GOT3 (cell line): ENCODE data around the gene TPMT.

Experiments used
- DNase-seq: peaks from one replicate; lab custom pipeline; 2025; ENCODE audit warnings: mixed read lengths; lab: John Stamatoyannopoulos, UW

Gene TPMT

DNA sequence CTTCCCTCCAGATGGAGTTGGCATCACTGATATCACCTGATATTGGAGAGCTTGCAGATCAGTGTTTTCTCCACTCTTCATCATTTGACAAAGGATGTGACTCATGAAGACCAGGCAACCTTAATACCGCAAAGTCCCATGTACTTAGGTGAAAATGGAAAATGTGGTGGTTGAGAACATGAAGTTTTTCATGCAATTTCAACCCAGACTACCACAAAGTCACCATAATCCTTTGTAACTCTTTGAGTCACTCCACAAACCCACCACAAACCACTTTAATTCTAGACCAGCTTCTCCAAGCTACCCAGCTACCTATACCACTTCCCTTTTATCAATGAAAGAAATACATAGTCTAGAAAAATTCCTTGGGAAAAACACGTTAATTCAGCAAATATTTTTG lies 39.5 kb downstream of the TPMT start:
- DNase-seq, result no peak

DNA sequence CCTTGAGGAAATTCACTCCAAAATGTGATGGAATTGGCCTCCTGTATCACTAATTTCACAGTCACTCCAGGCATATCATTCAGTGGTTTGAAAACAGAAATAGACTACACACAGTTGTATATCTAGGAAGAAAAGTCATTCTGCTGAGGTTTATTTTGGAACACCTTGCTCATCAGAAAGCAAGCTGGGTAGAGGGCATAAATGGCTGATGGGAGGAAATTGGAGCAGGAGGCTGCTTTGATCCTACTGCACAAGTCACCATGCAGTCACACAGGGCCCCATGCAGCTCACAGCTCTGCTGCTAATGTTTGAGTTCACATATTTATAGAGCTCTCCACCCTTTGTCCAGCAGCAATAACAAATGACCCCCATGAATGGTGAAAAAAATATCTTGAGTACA lies 44.7 kb downstream of the TPMT start:
- DNase-seq, result no peak

DNA sequence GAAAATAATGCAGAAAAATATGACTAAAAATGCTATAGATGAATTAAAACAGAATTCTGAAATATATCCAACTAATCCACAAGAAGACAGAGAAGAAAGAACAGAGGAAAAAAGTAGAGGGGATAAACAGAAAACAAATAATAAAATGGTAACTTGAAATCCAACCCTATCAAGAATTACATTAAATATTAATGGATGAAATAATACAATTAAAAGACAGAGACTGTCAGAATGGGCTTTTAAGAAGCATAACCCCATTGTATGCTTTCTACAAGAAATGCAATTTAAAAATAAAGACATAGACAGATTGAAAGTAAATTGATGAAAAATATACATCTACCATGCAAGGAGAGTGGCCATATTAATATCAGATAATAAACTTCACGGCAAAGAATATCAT lies 47.8 kb downstream of the TPMT start:
- DNase-seq, result no peak

DNA sequence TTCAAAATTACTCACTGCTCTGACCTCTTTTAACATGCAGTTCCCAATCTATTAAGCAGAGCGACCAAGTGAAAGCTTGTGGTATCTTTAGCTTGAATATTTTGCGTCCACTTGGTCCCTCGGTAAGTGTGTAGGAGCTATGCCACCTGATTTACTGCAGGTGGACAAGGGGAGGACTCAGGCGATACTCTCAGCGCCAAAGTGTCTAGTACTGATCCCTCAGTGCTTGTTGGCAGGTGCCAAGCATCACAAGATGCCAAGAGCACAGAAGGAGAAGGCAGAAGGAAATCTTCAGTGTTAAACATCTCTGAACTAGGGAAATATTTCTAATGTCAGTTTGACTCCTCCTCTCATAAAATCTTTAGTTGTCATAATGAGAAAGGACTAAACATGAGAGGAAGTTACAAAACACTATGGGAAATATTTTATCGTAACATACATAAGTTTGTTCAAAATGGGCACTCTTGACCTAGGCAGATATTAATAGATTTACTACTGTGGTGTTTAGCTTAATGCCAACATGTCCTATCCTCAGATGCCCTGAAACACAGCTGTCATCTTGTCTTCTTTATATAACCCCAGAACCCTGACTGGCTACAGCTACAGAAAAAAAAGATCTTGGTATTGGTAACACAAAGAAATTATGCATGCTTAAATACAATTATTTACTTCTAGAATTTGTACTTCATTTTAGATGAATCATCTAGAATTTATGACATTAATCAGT lies 51.9 kb downstream of the TPMT start:
- no peak for DNase-seq

DNA sequence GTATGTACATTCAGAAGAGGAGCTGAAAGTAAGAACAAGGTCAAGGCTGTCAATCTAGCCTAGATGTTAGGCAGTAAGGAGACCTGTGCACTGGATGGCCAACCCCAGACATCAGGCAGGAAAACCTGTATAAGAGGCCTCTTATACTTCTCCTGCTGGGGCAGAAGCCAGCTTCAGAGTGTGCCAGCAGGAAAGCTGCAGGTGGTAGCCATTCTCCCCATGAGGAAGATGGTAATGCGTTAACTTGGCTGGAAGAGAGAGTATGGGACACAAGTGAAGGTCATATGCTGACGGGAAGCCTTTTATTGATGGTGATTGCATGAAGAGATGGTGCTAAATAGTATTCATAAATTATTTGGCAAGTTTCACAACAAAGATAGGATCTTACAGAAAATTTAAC lies 53.0 kb downstream of the TPMT start:
- no peak for DNase-seq

DNA sequence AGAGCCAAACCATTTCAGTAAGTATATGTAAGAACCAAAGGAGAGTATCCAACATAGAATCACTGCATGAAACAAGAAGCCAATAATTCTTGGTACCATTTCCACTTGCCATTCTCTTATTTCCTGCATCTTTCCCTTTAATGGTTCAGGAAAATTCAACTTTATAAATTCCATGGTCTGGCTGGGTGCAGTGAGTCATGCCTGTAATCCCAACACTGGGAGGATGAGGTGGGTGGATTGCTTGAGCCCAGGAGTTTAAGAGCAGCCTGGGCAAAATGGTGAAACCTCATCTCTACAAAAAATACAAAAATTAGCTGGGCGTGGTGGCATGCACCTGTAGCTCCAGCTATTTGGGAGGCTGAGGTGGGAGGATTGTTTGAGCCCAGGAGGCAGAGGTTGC lies 53.6 kb downstream of the TPMT start:
- no peak for DNase-seq

DNA sequence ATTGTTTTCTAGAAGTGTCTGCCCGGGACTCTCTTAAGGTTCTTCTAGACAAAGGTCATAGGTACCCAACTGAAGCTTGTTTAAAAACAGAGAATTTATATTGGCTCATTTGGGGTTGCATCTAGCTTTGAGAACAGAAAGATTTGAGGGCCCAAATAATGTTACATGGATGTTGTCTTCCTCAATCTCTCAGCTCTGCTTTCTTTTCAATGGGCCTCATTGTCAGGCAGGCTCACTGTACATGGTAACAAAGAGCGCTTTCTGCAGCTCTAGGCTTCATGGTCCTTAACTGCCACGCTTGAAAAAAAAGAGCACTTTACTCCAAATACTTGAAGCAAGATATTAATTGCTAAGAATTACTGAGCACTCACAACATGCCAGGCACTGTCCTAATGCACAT lies 54.6 kb downstream of the TPMT start:
- no peak for DNase-seq

DNA sequence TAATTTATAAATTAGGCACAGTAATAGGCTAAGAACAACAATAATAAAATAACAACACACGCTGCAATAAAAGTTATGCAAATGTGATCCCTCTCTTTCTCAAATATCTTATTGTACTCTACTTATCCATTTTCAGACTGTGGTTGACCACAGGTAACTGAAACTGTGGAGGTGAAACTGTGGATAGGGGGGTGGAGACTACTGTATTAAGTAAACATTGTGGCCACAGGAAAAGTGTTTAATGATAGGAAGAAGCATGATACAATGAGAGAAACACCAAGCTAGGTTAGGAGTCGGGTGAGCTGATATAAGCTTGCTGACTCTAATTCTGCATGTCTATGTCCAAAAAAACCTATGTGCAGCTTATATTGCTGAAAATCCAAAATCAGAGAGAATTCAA lies 55.4 kb downstream of the TPMT start:
- DNase-seq, result no peak

DNA sequence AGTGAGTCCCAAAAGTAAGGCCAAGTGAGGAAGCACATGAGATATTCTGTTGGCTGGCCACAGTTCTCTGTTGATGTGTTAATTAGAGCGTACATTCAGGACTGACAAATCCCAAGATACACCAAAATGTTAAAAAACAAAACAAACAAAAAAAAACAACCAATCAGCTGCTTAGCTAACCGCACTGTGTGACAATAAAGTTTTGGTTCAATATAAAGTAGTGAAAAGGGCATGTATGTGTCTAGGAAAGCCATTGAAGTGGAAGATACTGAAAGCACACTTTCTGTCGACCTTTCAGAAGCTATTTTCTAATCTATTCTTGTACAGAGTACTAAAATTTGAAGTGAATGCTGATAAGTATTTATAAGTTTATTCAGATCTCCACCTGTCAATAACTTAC lies 58.5 kb downstream of the TPMT start:
- no peak for DNase-seq

DNA sequence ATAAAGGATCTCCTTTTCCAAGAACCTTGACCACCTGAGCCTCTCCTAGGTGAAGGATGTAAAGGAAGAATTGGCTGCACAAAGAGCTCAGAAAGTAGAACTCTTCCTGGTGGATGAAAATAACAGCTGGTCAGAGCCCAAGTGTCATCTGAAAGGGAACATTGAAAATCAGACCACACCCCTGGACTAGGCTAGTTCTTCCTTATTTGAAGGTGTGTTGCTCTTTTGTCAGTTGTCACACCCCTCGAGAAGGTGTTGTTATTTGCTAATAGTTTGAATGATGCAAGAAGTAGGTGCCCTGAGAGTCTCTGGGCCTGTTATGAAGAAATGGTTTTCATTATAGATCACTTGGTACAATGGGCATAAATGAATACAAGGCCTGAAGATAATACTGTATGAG lies 63.5 kb downstream of the TPMT start:
- no peak for DNase-seq

DNA sequence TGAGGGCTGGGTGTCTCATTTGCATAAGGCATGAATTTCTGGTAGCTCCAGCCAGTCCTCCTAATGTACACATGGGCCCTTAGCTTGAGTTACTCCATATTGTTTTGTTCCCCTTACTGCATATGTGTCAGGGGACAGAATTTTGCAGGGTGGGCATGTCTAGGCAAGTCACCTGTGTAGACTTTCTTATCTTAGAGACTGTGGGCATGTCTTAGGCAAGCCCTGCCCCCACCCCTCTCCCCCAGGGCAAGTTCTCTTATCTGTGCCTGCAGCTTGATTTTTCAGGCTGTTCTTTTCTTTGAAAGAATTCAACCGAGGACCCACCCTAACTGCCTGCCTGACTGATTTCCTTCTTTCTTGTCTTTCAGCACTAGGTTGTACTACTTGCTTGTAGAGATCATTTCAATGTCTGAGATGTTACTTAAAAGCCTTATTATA lies 64.5 kb downstream of the TPMT start:
- no peak for DNase-seq

DNA sequence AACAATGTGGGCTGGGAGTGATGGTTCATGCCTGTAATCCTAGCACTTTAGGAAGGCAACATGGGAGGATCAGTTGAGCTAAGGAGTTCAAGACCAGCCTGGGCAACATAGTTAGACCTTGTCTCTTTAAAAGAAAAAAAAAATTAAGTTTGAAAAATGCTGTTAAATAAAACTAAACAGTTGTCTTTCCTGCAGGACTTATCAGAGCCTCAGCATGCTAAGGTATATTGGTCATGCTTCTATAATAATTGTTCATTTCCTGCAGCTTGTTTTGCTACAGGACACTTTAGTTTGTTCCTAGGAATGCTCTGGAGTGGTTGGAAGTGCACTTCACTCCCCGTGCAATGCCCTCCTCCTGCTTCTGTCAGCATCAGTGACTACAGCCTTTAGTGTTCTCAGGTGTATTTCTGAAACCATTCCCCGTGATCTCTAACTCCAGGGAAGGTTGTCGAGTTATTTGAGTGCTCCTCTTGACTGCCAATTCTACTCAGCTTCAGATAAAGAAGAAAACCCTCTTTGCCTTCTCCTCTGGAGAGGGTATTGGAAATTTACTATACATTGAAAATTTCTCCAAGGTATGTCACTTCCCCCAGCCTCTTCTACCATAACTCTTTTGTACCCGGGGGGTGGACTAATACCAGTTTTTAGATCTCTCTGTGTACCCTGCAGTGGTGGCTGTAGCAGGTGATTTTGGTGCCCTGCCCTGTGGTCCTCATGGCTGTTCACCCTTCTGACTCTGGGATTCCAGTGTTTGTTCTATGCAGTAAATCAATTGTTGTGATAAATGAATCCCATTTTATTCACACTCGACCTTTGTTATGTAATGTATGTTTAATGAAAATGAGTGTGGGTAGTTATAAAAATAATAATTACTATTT lies 66.2 kb downstream of the TPMT start:
- DNase-seq, result no peak

DNA sequence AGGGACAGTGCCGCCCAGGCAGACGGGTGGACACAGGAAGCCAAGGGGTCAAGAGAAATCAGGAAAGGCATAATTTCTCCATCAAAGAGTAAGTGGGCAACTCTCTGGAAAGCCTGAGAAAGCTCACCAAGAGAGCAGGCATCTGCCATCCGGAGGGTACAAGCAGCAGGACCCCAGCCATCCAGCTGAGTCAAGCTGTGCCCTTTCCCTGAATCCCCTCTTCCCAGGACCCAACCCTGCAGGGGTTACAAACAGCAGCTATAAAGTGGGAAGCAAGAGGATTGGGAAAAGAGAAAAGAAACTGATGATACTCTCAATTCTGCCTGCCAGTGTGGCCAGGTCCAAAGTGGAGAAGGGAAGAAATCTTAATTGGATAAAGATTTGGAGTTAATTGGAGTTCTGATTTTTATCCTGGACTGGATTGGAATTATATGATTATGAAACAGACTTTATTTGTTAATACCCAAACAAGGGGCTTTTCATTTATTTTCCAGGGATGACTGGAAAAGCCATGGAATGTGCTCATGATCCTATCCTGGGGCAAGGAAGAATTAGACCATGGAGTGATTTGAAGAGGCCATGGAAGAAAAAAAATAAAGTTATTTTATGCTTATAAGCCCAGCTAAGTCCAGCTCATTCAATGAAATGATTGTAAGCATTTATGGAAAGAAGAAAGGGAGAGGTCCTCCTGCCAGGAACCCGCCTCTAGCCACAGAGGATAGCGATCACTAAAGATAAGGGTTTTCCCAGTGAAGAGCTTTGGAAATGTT lies 67.3 kb downstream of the TPMT start:
- no peak for DNase-seq

DNA sequence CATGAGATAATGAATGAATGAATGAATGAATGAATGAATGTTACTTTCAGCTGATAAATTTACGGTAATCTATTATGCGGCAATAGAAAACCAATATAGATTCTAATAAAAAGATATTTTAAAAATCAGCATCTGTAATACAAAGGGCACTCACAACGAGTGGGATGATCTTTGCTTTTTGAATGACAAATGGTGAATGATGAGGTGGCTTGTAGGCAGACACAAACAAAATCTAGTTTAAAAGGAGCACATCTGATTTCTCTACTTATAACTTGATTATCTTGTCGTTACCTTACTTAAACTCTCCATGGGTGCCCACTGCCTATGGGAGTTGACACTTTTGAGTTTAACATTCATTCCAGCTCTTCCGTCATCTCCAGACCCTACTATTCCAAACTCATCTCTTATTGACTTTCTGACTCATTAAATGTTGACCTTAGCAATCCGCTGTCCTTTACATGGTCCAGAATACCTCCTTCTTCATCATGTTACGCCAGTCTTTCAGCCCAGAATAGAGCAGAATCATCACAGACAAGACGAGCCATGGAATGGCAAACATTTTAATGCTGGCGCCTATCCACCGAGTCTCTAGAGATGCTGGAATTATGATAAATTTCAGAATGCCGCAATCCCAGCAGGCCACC lies 73.7 kb downstream of the TPMT start:
- no peak for DNase-seq

DNA sequence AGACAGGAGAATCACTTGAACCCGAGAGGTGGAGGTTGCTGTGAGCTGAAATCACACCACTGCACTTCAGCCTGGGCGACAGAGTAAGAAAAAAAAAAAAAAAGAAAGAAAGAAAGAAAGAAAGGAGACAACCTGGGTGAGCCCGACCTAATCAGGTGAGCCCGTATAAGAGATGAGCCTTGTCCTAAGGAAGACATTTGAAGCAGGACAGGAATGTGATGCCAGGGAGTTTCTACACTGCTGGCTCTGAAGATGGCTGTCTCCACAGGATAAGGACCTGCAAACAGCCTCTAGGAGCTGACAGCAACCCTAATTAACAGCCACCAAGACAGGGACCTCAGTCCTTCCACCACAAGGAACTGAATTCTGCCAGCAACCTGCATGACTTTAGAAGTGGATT lies 74.3 kb downstream of the TPMT start:
- DNase-seq, result no peak

DNA sequence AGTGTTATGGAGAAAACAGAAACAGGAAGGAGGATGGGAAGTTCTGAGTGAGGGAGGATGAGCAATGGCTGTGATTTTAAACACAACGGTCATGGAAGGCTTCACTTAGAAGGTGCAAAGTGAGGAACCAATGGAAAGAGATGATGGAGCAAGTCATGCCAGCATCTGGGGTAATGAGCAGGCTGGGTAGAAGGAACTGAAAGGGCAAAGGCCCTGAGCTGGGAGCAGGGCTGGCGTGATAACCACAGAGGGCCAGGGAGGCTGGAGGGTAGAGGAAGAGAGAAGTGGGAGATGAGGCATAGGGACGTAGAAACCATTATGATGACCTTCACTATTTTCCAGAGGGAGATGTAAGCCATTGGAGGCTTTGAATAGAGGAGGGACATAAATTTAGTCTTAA lies 76.0 kb downstream of the TPMT start:
- no peak for DNase-seq
